ENCODE results near the gene BID. TPM values are rescaled to one million over a fixed set of nuclear protein-coding genes. Genes with fewer than 3 reads are reported as not detected.

BID gene
- total RNA-seq, 1 experiment from 2014 or later = 32.5 TPM

DNA sequence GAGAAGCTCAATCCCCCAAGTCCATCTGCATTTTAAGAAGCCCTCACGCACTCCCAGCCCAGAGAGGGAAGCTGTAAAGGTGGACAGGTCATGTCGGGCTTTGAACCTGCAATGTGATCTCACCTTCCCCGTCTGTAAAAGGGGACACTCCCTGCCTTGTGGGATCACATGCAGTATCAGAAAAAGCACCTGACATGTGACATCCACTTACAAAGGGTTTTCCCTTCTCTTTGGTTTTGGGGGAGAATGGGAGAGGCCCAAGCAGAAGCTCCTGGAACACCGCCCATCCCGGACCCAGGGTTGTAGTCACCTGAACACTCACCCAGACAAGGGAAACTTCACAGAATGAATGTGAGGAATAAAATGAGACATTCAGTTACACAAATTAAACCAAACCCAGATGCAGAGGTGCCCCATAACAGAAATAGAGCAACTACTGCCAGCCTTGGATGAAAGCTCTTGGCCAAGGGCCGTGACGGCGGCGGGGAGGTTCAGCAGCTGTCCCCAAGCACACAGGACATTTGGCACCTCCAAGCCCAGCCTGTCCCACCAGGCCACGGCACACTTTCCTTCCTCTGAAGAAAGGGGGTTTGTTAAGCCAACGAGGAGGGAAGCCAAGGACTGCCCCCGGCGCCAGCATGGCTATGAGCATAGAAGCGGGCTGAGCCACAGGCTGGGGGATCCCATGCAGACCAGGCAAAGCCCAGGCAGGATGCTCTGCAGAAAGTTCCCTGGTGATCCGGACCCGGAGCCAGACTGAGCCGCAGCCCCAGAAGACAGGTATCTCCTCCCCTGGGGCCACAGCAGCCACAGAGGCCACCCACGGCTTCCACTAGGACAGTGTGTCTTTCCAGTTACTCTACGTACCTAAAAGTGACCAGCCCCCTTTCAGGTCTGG, 3.8 kb downstream of the BID start (continued):
- TF ChIP-seq, protein P1, sequence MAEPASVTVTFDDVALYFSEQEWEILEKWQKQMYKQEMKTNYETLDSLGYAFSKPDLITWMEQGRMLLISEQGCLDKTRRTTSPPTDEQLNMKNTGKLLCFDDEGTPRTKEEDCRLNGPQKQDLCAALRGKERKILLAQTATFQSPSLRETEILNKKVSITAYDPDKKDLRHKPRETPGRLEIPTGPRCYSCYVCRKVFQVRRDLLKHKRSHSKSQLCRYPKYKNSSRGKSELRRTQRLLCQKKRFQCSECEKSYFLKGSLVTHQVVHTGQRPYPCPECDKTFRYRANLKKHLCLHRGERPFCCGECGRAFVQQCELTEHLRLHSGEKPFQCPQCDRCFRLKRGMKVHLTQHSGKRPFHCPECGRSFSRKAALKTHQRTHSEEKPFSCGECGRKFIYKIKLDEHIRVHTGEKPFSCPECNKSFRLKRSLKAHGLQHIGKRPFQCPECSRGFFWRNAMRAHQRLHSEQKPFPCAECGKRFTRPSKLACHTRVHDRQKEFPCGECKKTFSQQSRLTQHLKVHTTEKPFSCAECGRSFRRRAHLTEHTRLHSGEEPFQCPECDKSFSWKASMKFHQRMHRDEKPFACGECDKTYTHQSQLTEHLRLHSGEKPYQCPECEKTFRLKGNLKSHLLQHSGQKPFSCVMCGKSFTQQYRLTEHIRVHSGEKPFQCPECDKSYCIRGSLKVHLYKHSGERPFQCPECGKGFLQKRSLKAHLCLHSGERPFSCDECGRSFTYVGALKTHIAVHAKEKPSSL (CRISPR knock-in tag; conservative IDR thresholded peaks at IDR 0.05) = no peak
- TF ChIP-seq, protein P2, sequence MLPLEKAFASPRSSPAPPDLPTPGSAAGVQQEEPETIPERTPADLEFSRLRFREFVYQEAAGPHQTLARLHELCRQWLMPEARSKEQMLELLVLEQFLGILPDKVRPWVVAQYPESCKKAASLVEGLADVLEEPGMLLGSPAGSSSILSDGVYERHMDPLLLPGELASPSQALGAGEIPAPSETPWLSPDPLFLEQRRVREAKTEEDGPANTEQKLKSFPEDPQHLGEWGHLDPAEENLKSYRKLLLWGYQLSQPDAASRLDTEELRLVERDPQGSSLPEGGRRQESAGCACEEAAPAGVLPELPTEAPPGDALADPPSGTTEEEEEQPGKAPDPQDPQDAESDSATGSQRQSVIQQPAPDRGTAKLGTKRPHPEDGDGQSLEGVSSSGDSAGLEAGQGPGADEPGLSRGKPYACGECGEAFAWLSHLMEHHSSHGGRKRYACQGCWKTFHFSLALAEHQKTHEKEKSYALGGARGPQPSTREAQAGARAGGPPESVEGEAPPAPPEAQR (CRISPR knock-in tag; IDR thresholded peaks at IDR 0.05) = no peak
- TF ChIP-seq, protein P3, sequence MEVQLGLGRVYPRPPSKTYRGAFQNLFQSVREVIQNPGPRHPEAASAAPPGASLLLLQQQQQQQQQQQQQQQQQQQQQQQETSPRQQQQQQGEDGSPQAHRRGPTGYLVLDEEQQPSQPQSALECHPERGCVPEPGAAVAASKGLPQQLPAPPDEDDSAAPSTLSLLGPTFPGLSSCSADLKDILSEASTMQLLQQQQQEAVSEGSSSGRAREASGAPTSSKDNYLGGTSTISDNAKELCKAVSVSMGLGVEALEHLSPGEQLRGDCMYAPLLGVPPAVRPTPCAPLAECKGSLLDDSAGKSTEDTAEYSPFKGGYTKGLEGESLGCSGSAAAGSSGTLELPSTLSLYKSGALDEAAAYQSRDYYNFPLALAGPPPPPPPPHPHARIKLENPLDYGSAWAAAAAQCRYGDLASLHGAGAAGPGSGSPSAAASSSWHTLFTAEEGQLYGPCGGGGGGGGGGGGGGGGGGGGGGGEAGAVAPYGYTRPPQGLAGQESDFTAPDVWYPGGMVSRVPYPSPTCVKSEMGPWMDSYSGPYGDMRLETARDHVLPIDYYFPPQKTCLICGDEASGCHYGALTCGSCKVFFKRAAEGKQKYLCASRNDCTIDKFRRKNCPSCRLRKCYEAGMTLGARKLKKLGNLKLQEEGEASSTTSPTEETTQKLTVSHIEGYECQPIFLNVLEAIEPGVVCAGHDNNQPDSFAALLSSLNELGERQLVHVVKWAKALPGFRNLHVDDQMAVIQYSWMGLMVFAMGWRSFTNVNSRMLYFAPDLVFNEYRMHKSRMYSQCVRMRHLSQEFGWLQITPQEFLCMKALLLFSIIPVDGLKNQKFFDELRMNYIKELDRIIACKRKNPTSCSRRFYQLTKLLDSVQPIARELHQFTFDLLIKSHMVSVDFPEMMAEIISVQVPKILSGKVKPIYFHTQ (CRISPR knock-in tag; IDR thresholded peaks at IDR 0.05) = no peak
- no peak for TF ChIP-seq RORB (CRISPR knock-in tag; IDR thresholded peaks at IDR 0.05)
- no peak for TF ChIP-seq ZNF263 (CRISPR knock-in tag; IDR thresholded peaks at IDR 0.05; ENCODE audit: low read depth)
- TF ChIP-seq, protein P4, sequence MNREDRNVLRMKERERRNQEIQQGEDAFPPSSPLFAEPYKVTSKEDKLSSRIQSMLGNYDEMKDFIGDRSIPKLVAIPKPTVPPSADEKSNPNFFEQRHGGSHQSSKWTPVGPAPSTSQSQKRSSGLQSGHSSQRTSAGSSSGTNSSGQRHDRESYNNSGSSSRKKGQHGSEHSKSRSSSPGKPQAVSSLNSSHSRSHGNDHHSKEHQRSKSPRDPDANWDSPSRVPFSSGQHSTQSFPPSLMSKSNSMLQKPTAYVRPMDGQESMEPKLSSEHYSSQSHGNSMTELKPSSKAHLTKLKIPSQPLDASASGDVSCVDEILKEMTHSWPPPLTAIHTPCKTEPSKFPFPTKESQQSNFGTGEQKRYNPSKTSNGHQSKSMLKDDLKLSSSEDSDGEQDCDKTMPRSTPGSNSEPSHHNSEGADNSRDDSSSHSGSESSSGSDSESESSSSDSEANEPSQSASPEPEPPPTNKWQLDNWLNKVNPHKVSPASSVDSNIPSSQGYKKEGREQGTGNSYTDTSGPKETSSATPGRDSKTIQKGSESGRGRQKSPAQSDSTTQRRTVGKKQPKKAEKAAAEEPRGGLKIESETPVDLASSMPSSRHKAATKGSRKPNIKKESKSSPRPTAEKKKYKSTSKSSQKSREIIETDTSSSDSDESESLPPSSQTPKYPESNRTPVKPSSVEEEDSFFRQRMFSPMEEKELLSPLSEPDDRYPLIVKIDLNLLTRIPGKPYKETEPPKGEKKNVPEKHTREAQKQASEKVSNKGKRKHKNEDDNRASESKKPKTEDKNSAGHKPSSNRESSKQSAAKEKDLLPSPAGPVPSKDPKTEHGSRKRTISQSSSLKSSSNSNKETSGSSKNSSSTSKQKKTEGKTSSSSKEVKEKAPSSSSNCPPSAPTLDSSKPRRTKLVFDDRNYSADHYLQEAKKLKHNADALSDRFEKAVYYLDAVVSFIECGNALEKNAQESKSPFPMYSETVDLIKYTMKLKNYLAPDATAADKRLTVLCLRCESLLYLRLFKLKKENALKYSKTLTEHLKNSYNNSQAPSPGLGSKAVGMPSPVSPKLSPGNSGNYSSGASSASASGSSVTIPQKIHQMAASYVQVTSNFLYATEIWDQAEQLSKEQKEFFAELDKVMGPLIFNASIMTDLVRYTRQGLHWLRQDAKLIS (CRISPR knock-in tag; IDR thresholded peaks at IDR 0.05; ENCODE audit: borderline replicate concordance) = no peak
- no peak for TF ChIP-seq SMAD3 (CRISPR knock-in tag; IDR thresholded peaks at IDR 0.05; ENCODE audit: borderline replicate concordance)
- TF ChIP-seq, protein P5, sequence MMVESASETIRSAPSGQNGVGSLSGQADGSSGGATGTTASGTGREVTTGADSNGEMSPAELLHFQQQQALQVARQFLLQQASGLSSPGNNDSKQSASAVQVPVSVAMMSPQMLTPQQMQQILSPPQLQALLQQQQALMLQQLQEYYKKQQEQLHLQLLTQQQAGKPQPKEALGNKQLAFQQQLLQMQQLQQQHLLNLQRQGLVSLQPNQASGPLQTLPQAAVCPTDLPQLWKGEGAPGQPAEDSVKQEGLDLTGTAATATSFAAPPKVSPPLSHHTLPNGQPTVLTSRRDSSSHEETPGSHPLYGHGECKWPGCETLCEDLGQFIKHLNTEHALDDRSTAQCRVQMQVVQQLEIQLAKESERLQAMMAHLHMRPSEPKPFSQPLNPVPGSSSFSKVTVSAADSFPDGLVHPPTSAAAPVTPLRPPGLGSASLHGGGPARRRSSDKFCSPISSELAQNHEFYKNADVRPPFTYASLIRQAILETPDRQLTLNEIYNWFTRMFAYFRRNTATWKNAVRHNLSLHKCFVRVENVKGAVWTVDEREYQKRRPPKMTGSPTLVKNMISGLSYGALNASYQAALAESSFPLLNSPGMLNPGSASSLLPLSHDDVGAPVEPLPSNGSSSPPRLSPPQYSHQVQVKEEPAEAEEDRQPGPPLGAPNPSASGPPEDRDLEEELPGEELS (CRISPR knock-in tag; IDR thresholded peaks at IDR 0.05) = no peak
- TF ChIP-seq, protein P6, sequence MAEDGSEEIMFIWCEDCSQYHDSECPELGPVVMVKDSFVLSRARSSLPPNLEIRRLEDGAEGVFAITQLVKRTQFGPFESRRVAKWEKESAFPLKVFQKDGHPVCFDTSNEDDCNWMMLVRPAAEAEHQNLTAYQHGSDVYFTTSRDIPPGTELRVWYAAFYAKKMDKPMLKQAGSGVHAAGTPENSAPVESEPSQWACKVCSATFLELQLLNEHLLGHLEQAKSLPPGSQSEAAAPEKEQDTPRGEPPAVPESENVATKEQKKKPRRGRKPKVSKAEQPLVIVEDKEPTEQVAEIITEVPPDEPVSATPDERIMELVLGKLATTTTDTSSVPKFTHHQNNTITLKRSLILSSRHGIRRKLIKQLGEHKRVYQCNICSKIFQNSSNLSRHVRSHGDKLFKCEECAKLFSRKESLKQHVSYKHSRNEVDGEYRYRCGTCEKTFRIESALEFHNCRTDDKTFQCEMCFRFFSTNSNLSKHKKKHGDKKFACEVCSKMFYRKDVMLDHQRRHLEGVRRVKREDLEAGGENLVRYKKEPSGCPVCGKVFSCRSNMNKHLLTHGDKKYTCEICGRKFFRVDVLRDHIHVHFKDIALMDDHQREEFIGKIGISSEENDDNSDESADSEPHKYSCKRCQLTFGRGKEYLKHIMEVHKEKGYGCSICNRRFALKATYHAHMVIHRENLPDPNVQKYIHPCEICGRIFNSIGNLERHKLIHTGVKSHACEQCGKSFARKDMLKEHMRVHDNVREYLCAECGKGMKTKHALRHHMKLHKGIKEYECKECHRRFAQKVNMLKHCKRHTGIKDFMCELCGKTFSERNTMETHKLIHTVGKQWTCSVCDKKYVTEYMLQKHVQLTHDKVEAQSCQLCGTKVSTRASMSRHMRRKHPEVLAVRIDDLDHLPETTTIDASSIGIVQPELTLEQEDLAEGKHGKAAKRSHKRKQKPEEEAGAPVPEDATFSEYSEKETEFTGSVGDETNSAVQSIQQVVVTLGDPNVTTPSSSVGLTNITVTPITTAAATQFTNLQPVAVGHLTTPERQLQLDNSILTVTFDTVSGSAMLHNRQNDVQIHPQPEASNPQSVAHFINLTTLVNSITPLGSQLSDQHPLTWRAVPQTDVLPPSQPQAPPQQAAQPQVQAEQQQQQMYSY (CRISPR knock-in tag; IDR thresholded peaks at IDR 0.05) = no peak
- TF ChIP-seq, protein P7, sequence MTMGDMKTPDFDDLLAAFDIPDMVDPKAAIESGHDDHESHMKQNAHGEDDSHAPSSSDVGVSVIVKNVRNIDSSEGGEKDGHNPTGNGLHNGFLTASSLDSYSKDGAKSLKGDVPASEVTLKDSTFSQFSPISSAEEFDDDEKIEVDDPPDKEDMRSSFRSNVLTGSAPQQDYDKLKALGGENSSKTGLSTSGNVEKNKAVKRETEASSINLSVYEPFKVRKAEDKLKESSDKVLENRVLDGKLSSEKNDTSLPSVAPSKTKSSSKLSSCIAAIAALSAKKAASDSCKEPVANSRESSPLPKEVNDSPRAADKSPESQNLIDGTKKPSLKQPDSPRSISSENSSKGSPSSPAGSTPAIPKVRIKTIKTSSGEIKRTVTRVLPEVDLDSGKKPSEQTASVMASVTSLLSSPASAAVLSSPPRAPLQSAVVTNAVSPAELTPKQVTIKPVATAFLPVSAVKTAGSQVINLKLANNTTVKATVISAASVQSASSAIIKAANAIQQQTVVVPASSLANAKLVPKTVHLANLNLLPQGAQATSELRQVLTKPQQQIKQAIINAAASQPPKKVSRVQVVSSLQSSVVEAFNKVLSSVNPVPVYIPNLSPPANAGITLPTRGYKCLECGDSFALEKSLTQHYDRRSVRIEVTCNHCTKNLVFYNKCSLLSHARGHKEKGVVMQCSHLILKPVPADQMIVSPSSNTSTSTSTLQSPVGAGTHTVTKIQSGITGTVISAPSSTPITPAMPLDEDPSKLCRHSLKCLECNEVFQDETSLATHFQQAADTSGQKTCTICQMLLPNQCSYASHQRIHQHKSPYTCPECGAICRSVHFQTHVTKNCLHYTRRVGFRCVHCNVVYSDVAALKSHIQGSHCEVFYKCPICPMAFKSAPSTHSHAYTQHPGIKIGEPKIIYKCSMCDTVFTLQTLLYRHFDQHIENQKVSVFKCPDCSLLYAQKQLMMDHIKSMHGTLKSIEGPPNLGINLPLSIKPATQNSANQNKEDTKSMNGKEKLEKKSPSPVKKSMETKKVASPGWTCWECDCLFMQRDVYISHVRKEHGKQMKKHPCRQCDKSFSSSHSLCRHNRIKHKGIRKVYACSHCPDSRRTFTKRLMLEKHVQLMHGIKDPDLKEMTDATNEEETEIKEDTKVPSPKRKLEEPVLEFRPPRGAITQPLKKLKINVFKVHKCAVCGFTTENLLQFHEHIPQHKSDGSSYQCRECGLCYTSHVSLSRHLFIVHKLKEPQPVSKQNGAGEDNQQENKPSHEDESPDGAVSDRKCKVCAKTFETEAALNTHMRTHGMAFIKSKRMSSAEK (CRISPR knock-in tag; IDR thresholded peaks at IDR 0.05; ENCODE audit: borderline replicate concordance) = no peak
- TF ChIP-seq ZBTB21 (CRISPR knock-in tag; IDR thresholded peaks at IDR 0.05; ENCODE audit: borderline replicate concordance) = no peak

All from WTC11 (cell line).